Thoracic aorta (tissue), 2 donors: ENCODE data around the gene CLDN2. TPM values are rescaled to one million over a fixed set of nuclear protein-coding genes. Genes with fewer than 3 reads are reported as not detected.

Experiments used
- ATAC-seq: fragments of 150-250 bp; one replicate; pipeline ENCODE4 v1.8.0; 2017; ENCODE audit warnings: low read depth; ENCODE audit not compliant: insufficient number of reproducible peaks, low FRiP score
- DNase-seq: peaks from one replicate; pipeline ENCODE4 v3.0.0-alpha.2; 2020; ENCODE audit warnings: low spot score
- H3K27ac ChIP-seq, 2 donors: fragments of 200-600 bp; sonication (generic); 1 replicate in 1 of 2; 2 replicates in 1 of 2; pipeline ENCODE4 v1.5.1; 2016; ENCODE audit warnings: mild to moderate bottlenecking in 2 of 2, moderate library complexity in 2 of 2
- H3K27me3 ChIP-seq: fragments of 200-600 bp; sonication (generic); replicated peaks from 2 replicates; pipeline ENCODE4 v1.6.0; 2016; ENCODE audit warnings: mild to moderate bottlenecking; ENCODE audit not compliant: insufficient read depth
- H3K36me3 ChIP-seq: fragments of 200-600 bp; sonication (generic); one replicate; pipeline ENCODE4 v1.5.1; 2016
- H3K4me1 ChIP-seq, 2 donors: fragments of 200-600 bp; sonication (generic); 1 replicate in 1 of 2; 2 replicates in 1 of 2; pipeline versions ENCODE4 v1.5.1 to v1.6.0; 2016; ENCODE audit warnings: low read depth in 2 of 2, mild to moderate bottlenecking in 1 of 2; ENCODE audit not compliant: control insufficient read depth in 1 of 2
- H3K4me3 ChIP-seq: fragments of 200-600 bp; sonication (generic); 2 replicates; pipeline ENCODE4 v1.5.1; 2016; ENCODE audit warnings: mild to moderate bottlenecking
- H3K9me3 ChIP-seq: fragments of 200-600 bp; sonication (generic); 2 replicates; pipeline ENCODE4 v1.5.1; 2016
- total RNA-seq, 2 donors: library from RNA; depleted of rRNA; stranded (reverse); fragments of >200 nt; gene quantifications; one replicate each; pipeline versions ENCODE4 v1.1.0 to v1.2.3, GENCODE V29; 2016
- TF ChIP-seq, protein P1 (sequence below): fragments of 200-600 bp; sonication (generic); IDR thresholded peaks from one replicate; pipeline ENCODE4 v1.5.1; 2019; ENCODE audit warnings: antibody characterized with exemption

CLDN2 gene
- total RNA-seq, 2 donors from 2014 or later, result not detected

GRCh38 chrX:106931831-106932491 is 11.8 kb downstream of the CLDN2 start:
- no peak overlapping the region for H3K27ac ChIP-seq
- H3K4me3 ChIP-seq, result no peak overlapping the region
- no peaks in the 10 kb centered on the region for H3K36me3 ChIP-seq
- no peaks in the 10 kb centered on the region for H3K27me3 ChIP-seq
- no peaks in the 10 kb centered on the region for H3K4me1 ChIP-seq
- DNase-seq (no peak), ATAC-seq (no peak)
- TF ChIP-seq, protein P1, sequence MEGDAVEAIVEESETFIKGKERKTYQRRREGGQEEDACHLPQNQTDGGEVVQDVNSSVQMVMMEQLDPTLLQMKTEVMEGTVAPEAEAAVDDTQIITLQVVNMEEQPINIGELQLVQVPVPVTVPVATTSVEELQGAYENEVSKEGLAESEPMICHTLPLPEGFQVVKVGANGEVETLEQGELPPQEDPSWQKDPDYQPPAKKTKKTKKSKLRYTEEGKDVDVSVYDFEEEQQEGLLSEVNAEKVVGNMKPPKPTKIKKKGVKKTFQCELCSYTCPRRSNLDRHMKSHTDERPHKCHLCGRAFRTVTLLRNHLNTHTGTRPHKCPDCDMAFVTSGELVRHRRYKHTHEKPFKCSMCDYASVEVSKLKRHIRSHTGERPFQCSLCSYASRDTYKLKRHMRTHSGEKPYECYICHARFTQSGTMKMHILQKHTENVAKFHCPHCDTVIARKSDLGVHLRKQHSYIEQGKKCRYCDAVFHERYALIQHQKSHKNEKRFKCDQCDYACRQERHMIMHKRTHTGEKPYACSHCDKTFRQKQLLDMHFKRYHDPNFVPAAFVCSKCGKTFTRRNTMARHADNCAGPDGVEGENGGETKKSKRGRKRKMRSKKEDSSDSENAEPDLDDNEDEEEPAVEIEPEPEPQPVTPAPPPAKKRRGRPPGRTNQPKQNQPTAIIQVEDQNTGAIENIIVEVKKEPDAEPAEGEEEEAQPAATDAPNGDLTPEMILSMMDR, result no peak
- H3K9me3 ChIP-seq, result no peaks in the 10 kb centered on the region

DNA sequence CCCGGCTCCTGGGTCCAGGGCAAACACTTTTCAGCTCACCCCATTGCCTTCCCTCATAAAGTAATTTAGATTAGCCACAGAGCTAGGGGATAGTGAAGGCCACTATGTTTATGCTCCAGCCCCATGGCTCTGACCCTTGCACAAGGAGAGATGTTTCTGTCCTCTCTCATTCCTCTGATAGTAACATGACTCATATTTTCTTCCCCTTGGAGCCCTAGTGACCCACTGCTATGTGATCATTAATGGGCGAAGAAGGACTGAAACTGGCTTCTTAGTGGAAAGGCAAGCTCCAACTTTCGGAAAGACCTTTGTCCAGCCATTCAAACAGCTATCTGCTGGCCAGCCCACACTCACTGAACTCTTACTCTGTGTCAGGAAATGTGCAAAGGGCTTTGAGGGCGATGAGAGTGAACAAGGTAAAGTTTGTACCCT is 12.3 kb downstream of the CLDN2 start:
- Histone ChIP-seq H3K9me3 (no peaks in the 10 kb centered on the region), H3K27me3 (no peaks in the 10 kb centered on the region), H3K4me1 (no peaks in the 10 kb centered on the region), H3K4me3 (no peak overlapping the region), H3K36me3 (no peaks in the 10 kb centered on the region), H3K27ac (no peak overlapping the region)
- no peak for DNase-seq
- no peak for ATAC-seq
- TF ChIP-seq, protein P1, result no peak

DNA sequence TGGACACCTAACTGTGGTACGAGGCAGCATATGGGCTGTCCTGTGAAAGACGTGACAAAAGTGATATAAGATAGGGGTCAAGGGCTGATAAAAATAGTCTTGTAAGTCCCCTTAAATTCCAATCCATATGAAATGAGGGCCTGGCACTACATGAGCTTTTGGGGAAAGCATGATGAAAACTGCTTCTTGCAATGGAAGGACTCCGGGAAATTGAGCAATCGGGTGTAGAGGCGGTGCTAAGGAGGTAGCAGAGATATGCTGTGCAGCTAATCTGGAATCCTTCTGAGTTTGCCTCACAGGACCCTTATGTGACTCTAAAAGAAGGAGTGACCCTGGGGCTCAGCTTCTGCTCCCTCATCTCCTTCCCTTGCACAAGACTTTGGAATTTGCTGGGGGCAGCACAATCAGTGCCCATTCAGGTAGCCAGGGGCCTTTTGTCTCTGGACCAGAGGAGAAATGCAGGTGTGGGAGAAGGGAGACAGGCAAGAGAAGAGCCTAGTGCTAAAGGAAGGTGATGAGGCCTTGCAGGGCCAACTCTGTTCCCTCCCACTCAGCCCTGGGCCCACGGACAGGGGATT is 12.8 kb downstream of the CLDN2 start:
- Histone ChIP-seq H3K36me3 (no peaks in the 10 kb centered on the region), H3K4me3 (no peak overlapping the region), H3K27ac (no peak overlapping the region), H3K27me3 (no peaks in the 10 kb centered on the region), H3K9me3 (no peaks in the 10 kb centered on the region), H3K4me1 (no peaks in the 10 kb centered on the region)
- no peak for ATAC-seq
- DNase-seq, result no peak
- TF ChIP-seq, protein P1, result no peak

DNA sequence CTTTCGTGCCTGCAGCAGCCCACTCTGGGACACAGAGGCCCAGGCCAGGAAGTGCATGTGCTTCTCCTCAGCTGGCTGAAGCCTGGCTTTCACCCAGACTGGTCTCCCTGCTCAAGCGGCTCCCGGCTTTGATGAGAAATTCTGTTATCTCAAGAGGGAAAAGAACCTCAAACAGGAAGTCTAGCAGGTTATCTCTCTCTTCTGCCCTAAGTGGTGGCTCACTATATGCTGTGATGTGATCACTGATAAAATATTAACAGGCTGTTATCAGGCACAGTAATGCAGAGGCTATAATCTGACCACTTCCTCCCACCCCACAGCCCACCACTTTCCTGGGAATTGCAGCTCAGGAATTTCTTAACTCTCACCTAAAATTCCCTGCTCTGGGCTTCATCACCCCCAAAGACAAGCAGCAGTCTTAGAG is 13.3 kb downstream of the CLDN2 start:
- H3K36me3 ChIP-seq, result no peaks in the 10 kb centered on the region
- H3K27ac ChIP-seq, result no peak overlapping the region
- H3K27me3 ChIP-seq, result no peaks in the 10 kb centered on the region
- no peak overlapping the region for H3K4me3 ChIP-seq
- H3K9me3 ChIP-seq, result no peaks in the 10 kb centered on the region
- DNase-seq (no peak), ATAC-seq (no peak)
- H3K4me1 ChIP-seq, result no peaks in the 10 kb centered on the region
- TF ChIP-seq, protein P1, result no peak

DNA sequence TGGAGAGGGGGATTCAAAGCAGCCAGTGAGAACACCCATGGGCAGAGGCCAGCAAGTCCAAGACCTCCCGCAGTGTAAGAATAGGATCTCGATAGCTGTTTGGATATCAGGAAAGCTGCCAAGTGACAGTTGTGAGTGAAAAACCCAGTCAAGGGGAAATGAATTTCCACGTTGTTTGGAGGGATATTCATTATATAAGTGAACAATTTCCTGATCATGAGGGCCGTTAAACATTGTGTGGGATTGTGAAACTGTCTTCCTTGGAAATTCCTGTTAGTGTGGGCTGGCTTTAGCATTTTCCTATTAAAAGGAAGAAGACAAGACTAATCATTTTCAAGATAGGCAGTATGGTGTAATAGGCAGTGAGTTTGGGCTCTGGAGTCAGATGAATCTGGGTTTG is 15.0 kb downstream of the CLDN2 start:
- no peaks in the 10 kb centered on the region for H3K27me3 ChIP-seq
- ATAC-seq, result no peak
- DNase-seq, result no peak
- H3K4me3 ChIP-seq, result no peak overlapping the region
- TF ChIP-seq, protein P1, result no peak
- no peaks in the 10 kb centered on the region for H3K9me3 ChIP-seq
- no peak overlapping the region for H3K27ac ChIP-seq
- H3K4me1 ChIP-seq, result no peaks in the 10 kb centered on the region
- no peaks in the 10 kb centered on the region for H3K36me3 ChIP-seq
